K562 (cell line): ENCODE measurements around the gene ZCCHC17. TPM values are rescaled to one million over a fixed set of nuclear protein-coding genes. Genes with fewer than 3 reads are reported as not detected.

ENCODE experiments used
- ATAC-seq: fragments of 200-7000 bp; cut with Tn5 transposase; 3 replicates; pipeline ENCODE4 v1.9.1; 2020; ENCODE audit warnings: moderate library complexity
- BruUV-seq: library from RNA; stranded (reverse); fragments of 400-500 nt; replicated peaks from 2 replicates; lab custom pipeline; 2021; lab: Mats Ljungman, UMichigan
- CTCF ChIA-PET: fragments of 300-600 bp; formaldehyde crosslinking; extraction: SDS; loops from one replicate; lab custom pipeline; 2021; ENCODE audit warnings: low intra/inter-chr PET ratio; lab: Yijun Ruan, JAX
- POLR2A ChIA-PET: fragments of 300-600, 350-650 bp; sonication (Branson Sonifier 250); formaldehyde crosslinking; extraction: SDS; loops from one replicate; lab custom pipeline; 2021; ENCODE audit warnings: antibody characterized with exemption, inconsistent platforms; lab: Yijun Ruan, JAX
- DNase-seq, 4 experiments: peaks; one replicate each; pipeline versions ENCODE4 v3.0.0 to v3.0.0-alpha.2; 2011 to 2018; ENCODE audit warnings: low spot score in 3 of 4, mixed read lengths in 3 of 4; ENCODE audit errors: extremely low read depth in 1 of 4
- FAIRE-seq: peaks from 2 replicates; lab custom pipeline; 2011; peaks lifted over from hg19 to GRCh38; lab: Jason Lieb, UNC
- H2AFZ ChIP-seq: 2 replicates; pipeline ENCODE4 v1.6.0; 2011; ENCODE audit warnings: low read depth, low read length, control low read depth, inconsistent platforms
- H3K27ac ChIP-seq: fragments of 200-600 bp; 3 replicates; pipeline ENCODE4 v1.8.0; 2011; ENCODE audit warnings: low read depth, mild to moderate bottlenecking, control low read depth, inconsistent platforms, low read length, moderate library complexity, mixed read lengths; ENCODE audit errors: extremely low read depth
- H3K27me3 ChIP-seq, 2 experiments: fragments of 300-600 bp in 1 of 2; 2 replicates in 1 of 2; 3 replicates in 1 of 2; pipeline versions ENCODE4 v1.6.0 to v1.8.0; 2011; ENCODE audit warnings: inconsistent platforms in 2 of 2, low read length in 2 of 2, mild to moderate bottlenecking in 1 of 2, mixed read lengths in 1 of 2, moderate library complexity in 1 of 2; ENCODE audit not compliant: control insufficient read depth in 2 of 2, insufficient read depth in 2 of 2
- H3K36me3 ChIP-seq: fragments of 300-600 bp; 3 replicates; pipeline ENCODE4 v1.8.0; 2011; ENCODE audit warnings: mild to moderate bottlenecking, low read length, inconsistent platforms; ENCODE audit not compliant: control insufficient read depth, insufficient read depth
- H3K4me1 ChIP-seq, 2 experiments: fragments of 200-600 bp in 1 of 2; replicated peaks in 1 of 2; 2 replicates in 1 of 2; 3 replicates in 1 of 2; pipeline versions ENCODE4 v1.5.1 to v1.8.0; 2011; ENCODE audit warnings: inconsistent platforms in 2 of 2, low read length in 2 of 2, mild to moderate bottlenecking in 1 of 2, mixed read lengths in 1 of 2, moderate library complexity in 1 of 2; ENCODE audit not compliant: control insufficient read depth in 2 of 2, insufficient read depth in 2 of 2
- H3K4me2 ChIP-seq: 2 replicates; pipeline ENCODE4 v1.6.1; 2011; ENCODE audit warnings: low read length, control low read depth, inconsistent platforms, mixed read lengths; ENCODE audit not compliant: insufficient read depth
- H3K4me3 ChIP-seq: fragments of 200-600 bp; sonication (generic), shearing (Covaris generic); 2 replicates; pipeline ENCODE4 v1.5.1; 2016; ENCODE audit warnings: control low read depth, inconsistent platforms
- H3K79me2 ChIP-seq: fragments of 200-600 bp; 3 replicates; pipeline ENCODE4 v1.8.0; 2011; ENCODE audit warnings: low read length, inconsistent platforms; ENCODE audit not compliant: control insufficient read depth, insufficient read depth
- H3K9ac ChIP-seq, 2 experiments: 2 replicates each; pipeline versions ENCODE4 v1.6.0 to v1.6.1; 2011; ENCODE audit warnings: low read depth in 2 of 2, low read length in 2 of 2, control low read depth in 1 of 2, inconsistent platforms in 1 of 2, mild to moderate bottlenecking in 1 of 2, mixed read lengths in 1 of 2; ENCODE audit not compliant: insufficient read depth in 1 of 2
- H3K9me1 ChIP-seq: one replicate; pipeline ENCODE4 v1.6.0; 2011; ENCODE audit warnings: inconsistent platforms, mild to moderate bottlenecking, low read length, moderate library complexity; ENCODE audit not compliant: control insufficient read depth, insufficient read depth
- H3K9me3 ChIP-seq: replicated peaks from 2 replicates; pipeline ENCODE4 v1.5.1; 2011; ENCODE audit warnings: low read depth, low read length, inconsistent platforms; ENCODE audit not compliant: control insufficient read depth, insufficient read depth
- H4K20me1 ChIP-seq: replicated peaks from 2 replicates; pipeline ENCODE4 v1.6.1; 2011; ENCODE audit warnings: low read length, inconsistent platforms, mixed read lengths; ENCODE audit not compliant: control insufficient read depth, insufficient read depth
- BCLAF1 ChIP-seq, 2 experiments: fragments of 450-650 bp in 1 of 2; IDR thresholded peaks; 2 replicates each; pipeline ENCODE4 v1.6.1; 2011 to 2017; ENCODE audit warnings: low read depth in 2 of 2, antibody characterized with exemption in 1 of 2, borderline replicate concordance in 1 of 2, low read length in 1 of 2, mild to moderate bottlenecking in 1 of 2, mixed read lengths in 1 of 2; ENCODE audit not compliant: control insufficient read depth in 1 of 2
- L3MBTL2 ChIP-seq: fragments of 450-650 bp; IDR thresholded peaks from 2 replicates; pipeline ENCODE4 v1.6.1; 2016; ENCODE audit warnings: mild to moderate bottlenecking, moderate library complexity
- MBD1 ChIP-seq: fragments of 250-450 bp; sonication (Bioruptor Pico); IDR thresholded peaks from 2 replicates; pipeline ENCODE4 v1.8.0; 2022; ENCODE audit warnings: inconsistent platforms
- NR2C2 ChIP-seq, 2 experiments: fragments of 200-800 bp in 1 of 2; sonication (Bioruptor generic) in 1 of 2; sonication (generic) in 1 of 2; formaldehyde crosslinking in 1 of 2; IDR thresholded peaks; 2 replicates each; pipeline versions ENCODE4 v1.6.1 to v1.8.0; 2016 to 2022; ENCODE audit warnings: mild to moderate bottlenecking in 1 of 2, missing compliant biosample characterization in 1 of 2, missing genetic modification characterization in 1 of 2, missing genetic modification reagents in 1 of 2
- NR2F6 ChIP-seq: fragments of 450-650 bp; formaldehyde crosslinking; IDR thresholded peaks from 2 replicates; pipeline ENCODE4 v1.4.0; 2020; ENCODE audit warnings: mild to moderate bottlenecking
- POLR2AphosphoS2 ChIP-seq: IDR thresholded peaks from 2 replicates; pipeline ENCODE4 v1.6.1; 2012; ENCODE audit warnings: low read length, improper control_type of control experiment
- PREB ChIP-seq: sonication (generic); formaldehyde crosslinking; IDR thresholded peaks from 2 replicates; pipeline ENCODE4 v1.8.1; 2023; ENCODE audit warnings: mild to moderate bottlenecking, missing genetic modification reagents
- SMAD3 ChIP-seq: fragments of 450-650 bp; formaldehyde crosslinking; conservative IDR thresholded peaks from 2 replicates; pipeline ENCODE4 v1.4.0; 2020; ENCODE audit warnings: mild to moderate bottlenecking
- TRIM24 ChIP-seq, 2 experiments: fragments of 450-650 bp; IDR thresholded peaks; 2 replicates each; pipeline ENCODE4 v1.6.1; 2016
- ZBTB12 ChIP-seq: fragments of 250-450 bp; sonication (Bioruptor Pico); IDR thresholded peaks from 2 replicates; pipeline ENCODE4 v1.4.0; 2020
- ZNF165 ChIP-seq: fragments of 250-450 bp; sonication (Bioruptor Pico); IDR thresholded peaks from 2 replicates; pipeline ENCODE4 v1.4.0; 2020; ENCODE audit warnings: borderline replicate concordance
- ZNF785 ChIP-seq: fragments of 250-450 bp; sonication (Bioruptor Pico); IDR thresholded peaks from 2 replicates; pipeline ENCODE4 v1.4.0; 2020; ENCODE audit warnings: mild to moderate bottlenecking
- WGBS: fragments of 100-300 bp; shearing (Covaris generic); methylation state at CpG from one replicate; pipeline ENCODE4 v1.1.6; 2016; ENCODE audit warnings: low coverage, mixed read lengths; ENCODE audit not compliant: insufficient coverage; ENCODE audit errors: missing lambda C conversion rate; 5-methylcytosine and 5-hydroxymethylcytosine counted together
- in situ Hi-C: fragments of 300-500 bp; cut with MboI; formaldehyde crosslinking; loops from 4 replicates; pipeline ENCODE4 v1.15.0; 2018; ENCODE audit warnings: inconsistent platforms, mixed read lengths
- intact Hi-C: fragments of 100-400 bp; cut with micrococcal nuclease; formaldehyde crosslinking; loops from 2 replicates; pipeline ENCODE4 v1.14.2; 2022
- polyA plus RNA-seq, 8 experiments: library from polyadenylated mRNA; depleted of rRNA in 4 of 8; stranded (reverse) in 5 of 8; unstranded in 3 of 8; fragments of >200 nt; fragmentation: Nextera tagmentation in 2 of 8; fragmentation: Illumina TruSeq in 1 of 8; extraction: Ambion mirVana in 2 of 8; extraction: Trizol in 1 of 8; gene quantifications; 2 replicates each; pipeline versions ENCODE4 v1.2.1 to v1.2.3, GENCODE V29; 2011 to 2014; ENCODE audit warnings: inconsistent platforms in 1 of 8, missing spikeins in 1 of 8
- total RNA-seq, 7 experiments: library from RNA; depleted of rRNA in 6 of 7; stranded (reverse); fragments of >200 nt in 6 of 7; fragmentation: Illumina TruSeq in 2 of 7; extraction: Trizol in 2 of 7; gene quantifications; 2 replicates each; pipeline versions ENCODE4 v1.2.1 to v1.2.3, GENCODE V29; 2011 to 2021; ENCODE audit warnings: low replicate concordance in 1 of 7

Gene ZCCHC17
- total and polyA plus RNA-seq, 9 of the 15 experiments (the other 6 are each of a cell fraction or from before 2014, with no cell fraction given), result 46.9 to 150 (median 74.7) TPM

GRCh38 chr1:31368611-31369107 is 71.8 kb downstream of the ZCCHC17 start (continued):
- TF ChIP-seq NR2C2 (CRISPR knock-in tag; IDR thresholded peaks at IDR 0.05) (no peak), NR2C2 (tag; IDR thresholded peaks at IDR 0.05) (peak; percentile 81), POLR2AphosphoS2 (0 out of 2 replicates have a peak, but pooled peaks have one; percentile 40)

- BruUV-seq, result no TSS peak
- DNase-seq (no peak), ATAC-seq (no peak), FAIRE-seq (no peak)
- intact Hi-C loops (no loop called here), in situ Hi-C loops (no loop called here)
- H3K27me3 ChIP-seq, result no peaks in the 10 kb centered on the region
- no peaks in the 10 kb centered on the region for H3K9me1 ChIP-seq
- WGBS, result 40% methylated on average over 2 of the region's 2 CpGs
- H3K27ac ChIP-seq, result no peak overlapping the region
- H3K4me2 ChIP-seq, result no peak overlapping the region
- H3K4me1 ChIP-seq, result peaks cover 18 to 24% of the 10 kb centered on the region in 2 experiments
- H3K9ac ChIP-seq, result no peak overlapping the region
- ChIA-PET CTCF (no interaction called here), POLR2A (no interaction called here)
- H3K36me3 ChIP-seq, result peaks cover 18% of the 10 kb centered on the region
- H3K9me3 ChIP-seq, result no peaks in the 10 kb centered on the region
- no peak overlapping the region for H2AFZ ChIP-seq
- TF ChIP-seq ZNF785 (CRISPR knock-in tag) (no peak), SMAD3 (CRISPR knock-in tag) (no peak), PREB (CRISPR knock-in tag) (no peak), L3MBTL2 (no peak), TRIM24 (IDR thresholded peaks at IDR 0.05) (no peak), ZBTB12 (no peak), NR2F6 (CRISPR knock-in tag) (no peak), MBD1 (CRISPR knock-in tag) (no peak), ZNF165 (CRISPR knock-in tag) (no peak), BCLAF1 (IDR thresholded peaks at IDR 0.05; ENCODE audit: borderline replicate concordance in 1 of 2, control insufficient read depth in 1 of 2, low read depth in 2 of 2, low read length in 1 of 2) (no peak)
- H3K4me3 ChIP-seq, result no peak overlapping the region
- H3K79me2 ChIP-seq, result no peaks in the 10 kb centered on the region
- 0 out of 2 replicates have a peak, but pooled peaks cover 3% of the 10 kb centered on the region for H4K20me1 ChIP-seq
Measured at GRCh38 chr1:31370021-31370420, 73.2 kb downstream of the ZCCHC17 start.
